H1 (cell line): ENCODE data around the gene HHAT.

ENCODE experiments used
- CREB1 ChIP-seq: IDR thresholded peaks from 2 replicates; pipeline ENCODE4 v1.6.1; 2012; ENCODE audit warnings: inconsistent platforms
- CTCF ChIP-seq, 3 experiments: IDR thresholded peaks; 1 replicate in 2 of 3; 2 replicates in 1 of 3; pipeline versions ENCODE4 v1.5.1 to v1.6.1; 2011; ENCODE audit warnings: low read length in 3 of 3, mild to moderate bottlenecking in 3 of 3, inconsistent platforms in 2 of 3, low read depth in 1 of 3, moderate library complexity in 1 of 3; ENCODE audit not compliant: insufficient read depth in 1 of 3; ENCODE audit errors: control extremely low read depth in 1 of 3
- EP300 ChIP-seq, 2 experiments: IDR thresholded peaks; 1 replicate in 1 of 2; 2 replicates in 1 of 2; pipeline ENCODE4 v1.6.1; 2011 to 2012; ENCODE audit warnings: low read depth in 2 of 2, low read length in 2 of 2, mild to moderate bottlenecking in 2 of 2, borderline replicate concordance in 1 of 2, inconsistent platforms in 1 of 2, moderate library complexity in 1 of 2
- EZH2 ChIP-seq: fragments of 200-600 bp; sonication (generic); IDR thresholded peaks from 2 replicates; pipeline ENCODE4 v1.7.1; 2012; ENCODE audit warnings: low read depth, mild to moderate bottlenecking, moderate library complexity, low read length, inconsistent platforms; ENCODE audit not compliant: severe bottlenecking
- HDAC2 ChIP-seq, 2 experiments: fragments of 300-600 bp in 1 of 2; sonication (generic) in 1 of 2; IDR thresholded peaks; 2 replicates each; pipeline ENCODE4 v1.6.1; 2011 to 2012; ENCODE audit warnings: low read depth in 2 of 2, low read length in 2 of 2, mild to moderate bottlenecking in 2 of 2, moderate library complexity in 2 of 2, borderline replicate concordance in 1 of 2, inconsistent platforms in 1 of 2
- MAX ChIP-seq: IDR thresholded peaks from 2 replicates; pipeline ENCODE4 v1.6.1; 2012; ENCODE audit warnings: inconsistent platforms
- NRF1 ChIP-seq: IDR thresholded peaks from 2 replicates; pipeline ENCODE4 v1.6.1; 2011; ENCODE audit warnings: mild to moderate bottlenecking, low read depth, low read length, improper control_type of control experiment
- POLR2AphosphoS5 ChIP-seq: IDR thresholded peaks from 2 replicates; pipeline ENCODE4 v1.6.1; 2011; ENCODE audit warnings: low read depth, low read length
- POU5F1 ChIP-seq: IDR thresholded peaks from 2 replicates; pipeline ENCODE4 v1.6.1; 2011; ENCODE audit warnings: low read depth, mild to moderate bottlenecking, low read length, moderate library complexity
- RBBP5 ChIP-seq: IDR thresholded peaks from 2 replicates; pipeline ENCODE4 v1.7.1; 2012; ENCODE audit warnings: low read depth, mild to moderate bottlenecking, inconsistent platforms, low read length, moderate library complexity, borderline replicate concordance
- TBP ChIP-seq: IDR thresholded peaks from 2 replicates; pipeline ENCODE4 v1.6.1; 2011; ENCODE audit warnings: low read depth, low read length, improper control_type of control experiment
- YY1 ChIP-seq: IDR thresholded peaks from 2 replicates; pipeline ENCODE4 v1.6.1; 2011; ENCODE audit warnings: low read depth, mild to moderate bottlenecking, low read length

- TF ChIP-seq CTCF (IDR thresholded peaks at IDR 0.05; ENCODE audit: control extremely low read depth in 1 of 3, insufficient read depth in 1 of 3, low read depth in 1 of 3, low read length in 3 of 3) (no peak), TBP (no peak), POLR2AphosphoS5 (no peak), YY1 (no peak), NRF1 (no peak), MAX (no peak), EP300 (IDR thresholded peaks at IDR 0.05; ENCODE audit: borderline replicate concordance in 1 of 2, low read depth in 2 of 2, low read length in 2 of 2) (no peak), POU5F1 (no peak), EZH2 (no peak), RBBP5 (no peak), CREB1 (no peak), HDAC2 (IDR thresholded peaks at IDR 0.05; ENCODE audit: borderline replicate concordance in 1 of 2, low read depth in 2 of 2, low read length in 2 of 2) (no peak)
Observed at GRCh38 chr1:210499956-210500355, 171.3 kb downstream of the HHAT start.
